ENCODE measurements around the gene TSPAN4. TPM values are rescaled to one million over a fixed set of nuclear protein-coding genes. Genes with fewer than 3 reads are reported as not detected.

TSPAN4 gene
- polyA plus RNA-seq, 4 donors: 57.4 to 142 (median 71.4) TPM

DNA sequence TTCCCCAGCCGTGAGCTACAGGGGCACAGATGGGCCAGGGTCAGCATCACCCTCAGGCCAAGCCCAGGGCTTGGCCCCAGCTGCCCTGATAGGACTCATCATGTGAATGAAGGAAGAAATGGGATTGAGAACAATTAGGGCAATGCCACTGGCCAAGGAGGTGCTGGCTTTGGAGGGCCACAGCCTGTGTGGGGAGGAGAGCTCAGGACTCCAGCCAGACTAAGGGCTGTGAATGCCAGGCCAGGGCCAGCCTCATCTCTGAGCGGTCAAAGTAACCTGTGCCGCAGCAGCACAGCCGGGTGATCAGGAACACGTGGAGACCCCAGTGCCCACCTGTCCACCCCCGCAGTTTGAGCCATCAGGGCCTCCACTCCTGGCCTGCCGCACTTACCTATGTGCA is 57.9 kb downstream of the TSPAN4 start:
- DNase-seq (ENCODE audit: low read depth in 4 of 4, low spot score in 3 of 4): no peak

DNA sequence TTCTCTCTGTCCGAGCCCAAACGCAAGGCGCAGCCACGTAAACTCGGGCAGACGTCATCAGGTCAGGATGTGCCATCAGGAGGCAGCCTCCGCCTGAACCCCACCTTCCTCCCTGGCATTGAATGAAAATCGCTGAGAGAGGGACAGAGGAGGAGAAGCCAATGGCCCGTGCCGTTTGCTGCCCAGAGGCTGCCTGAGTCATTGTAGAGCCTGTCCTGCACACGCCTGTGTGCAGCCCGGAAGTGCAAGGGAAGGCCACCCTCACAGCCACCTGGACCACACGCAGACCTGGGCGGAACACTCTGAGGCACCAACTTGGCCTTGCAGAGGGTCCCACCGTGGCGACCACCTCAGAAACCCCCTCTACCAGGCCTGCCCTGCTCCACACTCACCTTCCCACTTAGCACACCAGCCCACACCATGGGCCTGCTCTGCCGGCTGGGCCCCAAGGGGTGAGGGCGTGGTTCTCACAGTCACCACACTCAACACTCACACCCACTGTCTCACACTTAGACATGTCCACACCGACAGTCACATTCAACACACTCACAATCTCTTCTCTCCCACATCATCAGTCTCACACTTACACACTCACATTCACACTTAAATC is 58.9 kb downstream of the TSPAN4 start:
- DNase-seq (ENCODE audit: low read depth in 4 of 4, low spot score in 3 of 4): no peak

DNA sequence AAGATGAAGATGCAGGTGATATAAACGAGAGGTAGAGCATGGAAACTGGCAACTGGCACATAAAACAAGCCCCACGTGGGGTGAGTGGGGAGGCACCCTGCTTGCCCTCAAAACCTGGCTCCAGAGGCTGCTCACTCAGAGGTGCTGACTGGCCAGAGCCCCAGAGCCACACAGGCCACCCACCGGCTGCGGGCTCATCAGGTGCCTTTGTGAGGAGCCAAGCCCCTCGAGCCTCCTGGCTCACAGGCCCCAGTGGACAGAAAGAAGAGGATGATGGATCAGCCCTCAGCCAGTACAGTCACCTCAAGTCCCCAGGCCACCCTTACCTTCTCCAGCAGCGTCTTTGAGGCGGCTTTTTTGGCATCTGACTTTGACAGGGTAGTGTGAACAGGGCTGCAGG is 61.7 kb downstream of the TSPAN4 start:
- DNase-seq (ENCODE audit: low read depth in 4 of 4, low spot score in 3 of 4): no peak

DNA sequence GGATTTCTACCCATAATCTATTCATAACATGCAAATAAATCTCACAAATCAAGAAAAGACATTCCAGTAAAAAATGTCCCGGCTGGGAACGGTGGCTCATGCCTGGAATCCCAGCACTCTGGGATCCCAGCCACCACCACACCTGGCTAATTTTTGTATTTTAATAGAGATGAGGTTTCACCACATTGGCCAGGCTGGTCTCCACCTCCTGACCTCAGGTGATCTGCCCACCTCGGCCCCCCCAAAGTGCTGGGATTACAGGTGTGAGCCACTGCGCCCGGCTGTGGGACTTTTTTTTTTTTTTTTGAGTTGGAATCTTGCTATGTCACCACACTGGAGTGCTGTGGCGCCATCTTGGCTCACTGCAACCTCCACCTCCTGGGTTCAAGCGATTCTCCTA is 63.3 kb downstream of the TSPAN4 start:
- DNase-seq (ENCODE audit: low read depth in 4 of 4, low spot score in 3 of 4): no peak

DNA sequence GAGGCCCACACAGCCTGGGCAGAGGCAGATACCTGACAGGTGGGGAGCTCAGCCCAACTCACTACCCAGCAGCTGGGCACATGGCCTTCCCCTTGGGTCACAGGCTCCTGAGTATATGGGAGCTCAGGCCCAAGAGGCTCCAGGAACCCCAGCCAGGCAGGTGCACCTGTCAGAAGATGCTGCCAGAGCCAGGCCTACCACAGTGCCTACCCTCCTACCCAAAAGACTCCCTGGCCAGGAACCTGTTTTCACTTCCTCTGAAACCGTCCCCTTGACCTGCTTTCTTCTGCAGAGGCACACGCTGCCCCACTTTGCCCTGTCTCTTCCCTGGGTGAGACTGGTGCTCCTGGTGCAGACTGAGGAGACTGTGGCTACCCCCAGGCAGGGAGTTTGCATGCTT is 65.0 kb downstream of the TSPAN4 start:
- no peak for DNase-seq (ENCODE audit: low read depth in 4 of 4, low spot score in 3 of 4)

DNA sequence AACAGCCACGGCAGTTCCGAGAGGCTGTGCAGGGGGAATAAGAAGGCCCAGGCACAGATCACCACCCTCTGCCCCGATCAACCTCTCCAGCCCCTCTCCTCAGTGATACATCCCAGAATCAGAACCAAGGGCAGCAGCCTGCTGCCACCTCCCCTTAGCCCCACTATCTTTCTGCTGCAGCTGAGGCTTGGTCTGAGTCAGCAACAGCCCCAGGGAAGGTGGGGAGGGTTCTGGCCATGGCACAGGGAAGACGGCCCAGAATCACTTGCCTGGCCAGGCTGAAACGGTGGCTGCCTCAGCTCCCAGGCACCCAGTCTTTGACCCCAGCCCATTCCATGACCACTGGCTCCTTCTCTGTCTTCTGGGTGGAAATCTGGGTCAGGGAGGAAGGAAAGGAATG is 65.6 kb downstream of the TSPAN4 start:
- DNase-seq (ENCODE audit: low read depth in 4 of 4, low spot score in 3 of 4): no peak

DNA sequence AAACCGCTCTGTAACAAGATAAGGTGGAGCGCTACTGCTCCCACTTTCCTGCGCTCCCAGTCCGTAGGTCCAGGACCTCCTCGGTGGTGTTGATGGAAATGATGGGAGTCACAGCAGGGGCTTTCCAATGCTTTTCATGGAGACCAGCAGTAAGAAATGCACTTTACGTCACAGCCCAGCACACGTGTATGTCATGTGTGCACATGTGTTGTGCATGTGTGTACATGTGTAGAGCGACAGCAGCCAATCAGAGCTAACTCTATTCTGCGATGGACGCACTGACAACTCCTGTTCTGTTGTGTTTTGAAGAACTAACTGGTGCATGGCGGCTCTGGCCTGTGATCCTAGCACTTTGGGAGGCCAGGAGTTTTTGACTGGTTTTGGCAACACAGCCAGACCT is 66.8 kb downstream of the TSPAN4 start:
- DNase-seq (ENCODE audit: low read depth in 4 of 4, low spot score in 3 of 4): no peak

DNA sequence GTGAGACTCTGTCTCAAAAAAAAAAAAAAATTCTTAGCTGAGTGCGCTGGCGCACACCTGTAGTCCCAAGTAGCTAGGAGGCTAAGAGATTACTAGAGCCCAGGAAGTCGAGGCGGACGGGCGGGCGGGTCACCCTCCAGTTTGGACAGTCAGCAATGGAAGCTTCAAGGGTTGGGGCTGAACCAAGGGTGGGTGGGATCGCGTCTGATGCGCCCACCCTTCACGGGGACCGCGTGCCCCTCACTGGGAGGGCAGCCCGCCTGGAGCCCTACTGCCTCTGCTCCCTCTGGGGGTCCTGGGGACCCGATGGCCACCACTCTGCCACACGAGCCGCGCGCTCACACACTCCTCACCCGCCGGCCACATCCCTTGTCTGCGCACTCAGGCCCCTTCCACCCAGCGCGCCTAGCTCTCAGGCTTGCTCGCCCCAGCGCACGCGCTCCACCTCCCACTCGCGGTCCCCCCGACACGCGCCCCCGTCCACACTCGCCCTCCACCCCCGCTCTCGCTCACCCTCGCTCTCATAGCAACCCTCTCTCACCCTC is 67.5 kb downstream of the TSPAN4 start:
- no peak for DNase-seq (ENCODE audit: low read depth in 4 of 4, low spot score in 3 of 4)

DNA sequence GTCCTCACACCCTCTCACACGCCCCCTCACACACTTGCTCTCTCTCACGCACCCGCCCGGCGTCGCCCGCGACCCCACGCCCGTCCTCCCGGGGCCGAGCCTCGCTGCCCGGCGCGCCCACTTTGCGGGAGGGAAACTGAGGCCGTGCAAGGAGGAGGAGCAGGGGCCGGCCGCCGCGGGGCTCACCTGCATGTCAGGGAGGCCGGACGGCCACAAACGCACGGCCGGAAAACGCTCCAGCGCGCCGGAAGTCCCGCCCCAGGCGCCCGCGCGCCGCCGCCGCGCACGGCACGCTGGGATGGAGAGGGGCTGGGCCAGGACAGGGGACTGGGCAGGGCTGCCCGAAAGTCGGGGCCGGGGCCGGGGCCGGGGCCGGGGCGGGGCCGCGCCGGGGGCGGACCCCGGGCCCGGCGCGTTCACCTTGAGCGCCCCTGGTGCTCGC is 68.0 kb downstream of the TSPAN4 start, which contains the start of gene CHID1:
Gene CHID1 (minus strand): TSS at position 222 of the 442 bp plus-strand sequence. CDS start 5,994 bp downstream, outside the sequence.
- peak in 3 of 4 donors; percentile 71 to 78 (median 75) for DNase-seq (ENCODE audit: low read depth in 4 of 4, low spot score in 3 of 4)

DNA sequence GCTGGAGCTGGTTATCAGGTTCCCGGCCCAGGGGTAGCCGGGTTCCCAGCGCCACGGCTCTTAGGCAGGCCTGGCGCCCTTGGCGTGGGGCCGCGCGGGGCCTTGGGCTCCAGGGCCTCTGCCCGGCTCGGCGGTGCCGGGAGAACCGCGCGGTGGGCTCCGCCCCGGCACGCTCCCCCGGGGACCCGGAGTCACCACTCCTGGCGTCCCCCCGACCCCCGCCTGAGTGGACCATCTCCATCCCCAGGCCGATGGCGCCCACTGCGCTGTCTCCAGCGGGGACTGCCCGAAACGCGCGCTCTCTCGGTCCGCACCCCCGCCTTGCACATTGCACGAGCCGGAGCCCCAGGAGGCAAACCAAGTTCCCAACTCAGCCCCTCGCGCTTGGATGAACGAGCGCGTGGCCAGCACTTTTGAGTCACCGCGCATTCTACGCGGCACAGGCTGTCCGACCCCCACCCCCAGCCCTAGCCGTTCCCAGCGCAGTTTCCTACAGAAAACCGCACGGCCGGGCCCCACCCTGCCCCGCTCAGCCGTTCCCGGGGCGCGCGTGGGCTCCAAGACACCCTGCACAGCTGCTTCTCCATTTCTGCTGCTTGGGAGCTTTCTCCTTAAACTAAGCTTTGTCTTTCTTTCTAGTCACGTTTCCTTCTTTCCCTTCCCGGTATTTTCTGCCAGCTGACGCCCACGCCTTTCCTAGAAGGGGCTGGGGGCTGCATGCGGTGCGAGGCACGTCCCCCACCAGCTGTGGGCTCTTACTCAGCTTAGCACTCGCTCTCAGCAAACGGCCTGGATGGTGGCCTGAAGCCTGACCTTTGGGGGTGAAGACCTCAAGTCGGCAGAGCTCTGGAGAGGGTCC is 68.6 kb downstream of the TSPAN4 start:
- DNase-seq (ENCODE audit: low read depth in 4 of 4, low spot score in 3 of 4): no peak

DNA sequence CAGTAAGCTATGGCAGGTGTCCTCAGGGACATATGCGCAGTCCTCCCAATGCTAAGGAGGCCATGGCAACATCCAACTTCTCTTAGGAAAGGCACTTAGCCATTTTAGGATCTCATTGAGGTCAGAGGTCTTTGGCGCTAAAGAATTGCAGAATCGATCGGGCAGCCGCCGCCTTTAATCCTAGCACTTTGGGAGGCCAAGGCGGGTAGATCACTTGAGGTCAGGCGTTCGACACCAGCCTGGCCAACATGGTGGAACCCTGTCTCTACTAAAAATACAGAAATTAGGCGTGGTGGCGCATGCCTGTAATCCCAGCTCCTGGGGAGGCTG is 69.2 kb downstream of the TSPAN4 start:
- no peak for DNase-seq (ENCODE audit: low read depth in 4 of 4, low spot score in 3 of 4)

DNA sequence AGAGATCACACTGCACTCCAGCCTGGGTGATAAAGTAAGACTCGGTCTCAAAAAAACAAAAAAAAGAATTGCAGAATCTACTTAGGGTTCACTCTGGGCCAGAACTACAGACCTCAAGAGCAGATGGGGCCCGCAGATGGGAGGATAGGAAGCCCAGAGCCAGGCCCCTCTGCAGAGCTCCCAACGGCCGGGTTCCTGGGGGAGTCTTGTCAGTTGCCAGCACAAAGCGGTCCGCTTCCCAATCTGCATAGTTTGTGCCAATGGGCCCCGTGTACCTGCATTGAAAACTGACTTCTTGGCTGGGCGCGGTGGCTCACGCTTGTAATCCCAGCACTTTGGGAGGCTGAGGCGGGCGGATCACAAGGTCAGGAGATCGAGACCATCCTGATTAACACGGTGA is 69.6 kb downstream of the TSPAN4 start:
- no peak for DNase-seq (ENCODE audit: low read depth in 4 of 4, low spot score in 3 of 4)

DNA sequence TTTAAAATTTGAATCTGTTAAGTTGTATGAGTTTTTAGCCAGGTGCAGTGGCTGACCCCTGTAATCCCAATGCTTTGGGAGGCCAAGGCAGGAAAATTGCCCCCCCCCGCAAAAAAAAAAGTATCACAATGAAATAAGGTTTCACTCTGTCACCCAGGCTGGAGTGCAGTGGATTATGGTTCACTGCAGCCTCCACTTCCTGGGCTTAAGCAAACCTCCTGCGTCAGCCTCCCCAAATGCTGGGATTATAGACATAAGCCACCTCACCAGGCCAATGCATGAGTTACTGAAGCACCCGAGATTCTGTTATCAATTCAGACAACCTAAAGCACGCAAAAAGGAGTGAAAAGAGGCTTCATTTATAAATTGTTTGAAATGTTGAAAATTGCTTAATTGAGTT is 70.4 kb downstream of the TSPAN4 start:
- no peak for DNase-seq (ENCODE audit: low read depth in 4 of 4, low spot score in 3 of 4)

DNA sequence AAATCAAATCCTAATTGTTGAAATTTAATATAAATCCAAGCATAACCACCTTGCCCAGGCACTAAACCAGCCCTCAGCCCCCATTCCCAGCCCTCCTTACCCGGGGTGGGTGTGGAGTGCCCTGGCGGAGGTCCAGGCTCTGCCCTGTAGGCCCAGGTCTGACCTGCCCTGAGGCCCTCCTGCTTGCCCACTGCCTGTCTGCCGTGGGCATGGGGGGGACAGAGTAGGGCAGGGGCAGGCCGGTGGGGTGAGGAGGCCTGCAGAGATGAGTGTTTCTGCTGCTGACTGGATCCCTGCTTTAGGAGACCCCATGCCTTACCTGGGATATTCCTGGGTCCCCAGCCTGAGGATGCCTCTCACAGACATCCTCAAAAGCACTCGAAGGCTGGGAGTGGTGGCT is 71.6 kb downstream of the TSPAN4 start:
- DNase-seq (ENCODE audit: low read depth in 4 of 4, low spot score in 3 of 4): no peak

DNA sequence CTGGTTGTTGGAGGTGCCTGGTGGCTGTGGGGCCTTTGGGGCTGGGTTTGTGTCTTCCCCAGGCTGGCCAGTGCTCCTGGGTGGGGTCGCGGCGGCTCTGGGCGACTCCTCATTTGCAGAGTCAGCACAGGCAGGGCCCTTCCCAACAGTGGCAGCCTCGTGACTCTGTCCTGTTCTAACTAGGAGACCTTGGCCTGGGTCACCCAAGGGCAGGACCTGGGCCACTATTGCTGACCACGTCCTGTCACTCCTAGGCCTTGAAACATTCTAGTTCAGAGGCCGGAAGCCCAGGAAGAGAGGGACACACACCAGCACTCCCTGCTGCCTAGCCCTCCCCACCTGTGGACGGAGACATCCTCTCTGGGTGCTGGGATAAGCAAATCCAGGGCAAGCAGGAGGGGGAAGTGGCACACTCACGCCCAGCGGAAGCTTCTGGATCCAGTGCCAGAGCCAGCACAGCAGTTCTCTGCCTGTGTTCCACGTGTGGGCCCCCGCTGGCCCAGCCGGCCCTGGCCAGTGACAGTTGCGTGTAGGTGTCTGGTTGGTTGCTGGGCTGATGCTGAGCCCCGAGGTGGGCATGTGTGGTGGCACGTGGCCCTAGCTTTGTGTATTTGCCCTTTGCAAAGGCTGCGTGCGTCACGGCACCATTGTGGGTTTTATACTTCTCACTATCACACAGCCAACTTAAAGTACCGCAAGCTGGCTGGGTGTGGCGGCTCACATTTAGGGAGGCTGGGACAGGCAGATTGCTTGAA is 72.3 kb downstream of the TSPAN4 start:
- no peak for DNase-seq (ENCODE audit: low read depth in 4 of 4, low spot score in 3 of 4)

Other genes starting within 250 kb of the TSPAN4 start
- gene IRF7, start 226.9 kb upstream of the TSPAN4 start, polyA plus RNA-seq (ENCODE audit: insufficient read length in 4 of 4): 10 to 100 TPM in 1 of 4 donors, 1 to 10 TPM in 3; 4.6 to 14.7 (median 8.5) TPM
- gene CDHR5, start 217.9 kb upstream of the TSPAN4 start, polyA plus RNA-seq (ENCODE audit: insufficient read length in 4 of 4): 10 to 100 TPM in 3 of 4 donors, 1 to 10 TPM in 1; 2.1 to 50.6 (median 33.0) TPM
- 1 to 10 TPM in 2 of 4 donors, under 1 TPM in 1, not detected in 1; 0.47 to 3.1 (median 1.4) TPM for gene SCT, start 215.7 kb upstream of the TSPAN4 start, polyA plus RNA-seq (ENCODE audit: insufficient read length in 4 of 4)
- 1 to 10 TPM in 3 of 4 donors, under 1 TPM in 1; 0.35 to 5.0 (median 1.6) TPM for gene DRD4, start 205.6 kb upstream of the TSPAN4 start, polyA plus RNA-seq (ENCODE audit: insufficient read length in 4 of 4)
- 10 to 100 TPM; 35.3 to 53.0 (median 45.3) TPM for gene DEAF1, start 147.6 kb upstream of the TSPAN4 start, polyA plus RNA-seq (ENCODE audit: insufficient read length in 4 of 4)
- 10 to 100 TPM; 26.8 to 59.8 (median 37.1) TPM for gene TMEM80, start 147.0 kb upstream of the TSPAN4 start, polyA plus RNA-seq (ENCODE audit: insufficient read length in 4 of 4)
- gene EPS8L2, start 136.6 kb upstream of the TSPAN4 start, polyA plus RNA-seq (ENCODE audit: insufficient read length in 4 of 4): 100 to 1,000 TPM in 2 of 4 donors, 10 to 100 TPM in 1, 1 to 10 TPM in 1; 3.8 to 190 (median 89.3) TPM
- gene TALDO1, start 95.4 kb upstream of the TSPAN4 start, polyA plus RNA-seq (ENCODE audit: insufficient read length in 4 of 4): 100 to 1,000 TPM in 3 of 4 donors, 10 to 100 TPM in 1; 97.0 to 148 (median 132) TPM
- gene GATD1, start 65.4 kb upstream of the TSPAN4 start, polyA plus RNA-seq (ENCODE audit: insufficient read length in 4 of 4): 100 to 1,000 TPM in 1 of 4 donors, 10 to 100 TPM in 3; 48.2 to 109 (median 59.7) TPM
- gene CEND1, start 52.8 kb upstream of the TSPAN4 start, polyA plus RNA-seq (ENCODE audit: insufficient read length in 4 of 4): 1 to 10 TPM in 1 of 4 donors, under 1 TPM in 3; 0.49 to 1.5 (median 0.59) TPM
- gene SLC25A22, start 44.6 kb upstream of the TSPAN4 start, polyA plus RNA-seq (ENCODE audit: insufficient read length in 4 of 4): 10 to 100 TPM; 12.3 to 22.0 (median 14.1) TPM
- gene PIDD1, start 37.6 kb upstream of the TSPAN4 start, polyA plus RNA-seq (ENCODE audit: insufficient read length in 4 of 4): 10 to 100 TPM in 1 of 4 donors, 1 to 10 TPM in 3; 8.1 to 17.2 (median 8.6) TPM
- gene RPLP2, start 32.9 kb upstream of the TSPAN4 start, polyA plus RNA-seq (ENCODE audit: insufficient read length in 4 of 4): 1,000 to 10,000 TPM in 2 of 4 donors, 100 to 1,000 TPM in 2; 912 to 1,248 (median 1,002) TPM
- 10 to 100 TPM; 30.5 to 92.4 (median 44.1) TPM for gene PNPLA2, start 23.9 kb upstream of the TSPAN4 start, polyA plus RNA-seq (ENCODE audit: insufficient read length in 4 of 4)
- 10 to 100 TPM in 3 of 4 donors, 1 to 10 TPM in 1; 3.6 to 20.3 (median 11.3) TPM for gene CRACR2B, start 14.9 kb upstream of the TSPAN4 start, polyA plus RNA-seq (ENCODE audit: insufficient read length in 4 of 4)
- gene CD151, start 9.9 kb upstream of the TSPAN4 start, polyA plus RNA-seq (ENCODE audit: insufficient read length in 4 of 4): 100 to 1,000 TPM; 124 to 228 (median 174) TPM
- gene POLR2L, start 323 bp upstream of the TSPAN4 start, polyA plus RNA-seq (ENCODE audit: insufficient read length in 4 of 4): 100 to 1,000 TPM in 1 of 4 donors, 10 to 100 TPM in 3; 75.4 to 128 (median 87.2) TPM
- 100 to 1,000 TPM; 100 to 123 (median 106) TPM for gene CHID1, start 68.0 kb downstream of the TSPAN4 start, polyA plus RNA-seq (ENCODE audit: insufficient read length in 4 of 4)
- gene AP2A2, start 83.0 kb downstream of the TSPAN4 start, polyA plus RNA-seq (ENCODE audit: insufficient read length in 4 of 4): 100 to 1,000 TPM in 3 of 4 donors, 10 to 100 TPM in 1; 65.5 to 128 (median 107) TPM
- gene MUC6, start 193.9 kb downstream of the TSPAN4 start, polyA plus RNA-seq (ENCODE audit: insufficient read length in 4 of 4): 10 to 100 TPM in 3 of 4 donors, under 1 TPM in 1; 0.66 to 38.7 (median 16.8) TPM
- under 1 TPM in 3 of 4 donors, not detected in 1; 0.01 to 0.18 (median 0.17) TPM for gene MUC2, start 232.0 kb downstream of the TSPAN4 start, polyA plus RNA-seq (ENCODE audit: insufficient read length in 4 of 4)